Parathyroid adenoma (tissue), 2 donors: Measurements from ENCODE around the gene UBQLNL.

Source experiments
- H2AFZ ChIP-seq: fragments of 300-600 bp; sonication (generic); one replicate; pipeline ENCODE4 v1.7.0; 2017; ENCODE audit warnings: antibody characterized with exemption, mild to moderate bottlenecking
- H3K27ac ChIP-seq: fragments of 300-600 bp; sonication (generic); one replicate; pipeline ENCODE4 v1.7.0; 2017
- H3K27me3 ChIP-seq: fragments of 300-600 bp; sonication (generic); one replicate; pipeline ENCODE4 v1.7.0; 2017; ENCODE audit warnings: low read length; ENCODE audit not compliant: control insufficient read depth, insufficient read depth
- H3K36me3 ChIP-seq: fragments of 300-600 bp; sonication (generic); one replicate; pipeline ENCODE4 v1.7.0; 2017; ENCODE audit warnings: low read length; ENCODE audit not compliant: control insufficient read depth, insufficient read depth
- H3K4me1 ChIP-seq: fragments of 300-600 bp; sonication (generic); one replicate; pipeline ENCODE4 v1.7.0; 2017; ENCODE audit warnings: control low read depth
- H3K4me2 ChIP-seq: fragments of 300-600 bp; sonication (generic); one replicate; pipeline ENCODE4 v1.7.0; 2017; ENCODE audit warnings: low read length
- H3K4me3 ChIP-seq: fragments of 300-600 bp; sonication (generic); one replicate; pipeline ENCODE4 v1.7.0; 2017; ENCODE audit warnings: low read depth, low read length
- H3K79me2 ChIP-seq: fragments of 300-600 bp; sonication (generic); one replicate; pipeline ENCODE4 v1.7.0; 2017; ENCODE audit warnings: control low read depth
- H3K9ac ChIP-seq: fragments of 300-600 bp; sonication (generic); one replicate; pipeline ENCODE4 v1.7.0; 2017; ENCODE audit warnings: mild to moderate bottlenecking
- H3K9me3 ChIP-seq: fragments of 300-600 bp; sonication (generic); one replicate; pipeline ENCODE4 v1.7.0; 2017; ENCODE audit warnings: low read length; ENCODE audit not compliant: control insufficient read depth
- TF ChIP-seq, protein P1 (sequence below): fragments of 300-600 bp; sonication (generic); IDR thresholded peaks from one replicate; pipeline ENCODE4 v1.7.0; 2017; ENCODE audit warnings: antibody characterized with exemption, mild to moderate bottlenecking
- donor health status: primary hyperparathyroidism.

Gene UBQLNL

DNA sequence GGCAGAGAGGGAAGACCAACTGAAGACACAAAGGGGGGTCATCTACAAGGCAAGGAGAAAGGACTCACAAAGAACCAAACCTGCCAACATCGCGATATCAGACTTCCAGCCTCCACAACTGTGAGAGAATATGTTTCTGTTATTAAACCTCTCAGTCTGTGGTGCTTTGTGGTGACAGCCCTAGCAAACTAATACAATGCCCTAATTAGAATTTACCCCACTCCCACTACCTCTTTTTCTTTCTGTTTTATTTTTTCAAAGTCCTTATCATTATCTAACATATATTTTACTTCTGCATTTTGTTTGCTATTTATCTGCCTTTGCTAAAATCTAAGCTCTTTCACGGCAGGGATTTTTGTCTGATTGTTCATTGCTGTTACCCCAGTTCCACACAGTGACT is 30.5 kb downstream of the UBQLNL start:
- Histone ChIP-seq H3K79me2 (no peaks in the 10 kb centered on the region), H3K4me1 (no peaks in the 10 kb centered on the region), H3K36me3 (no peaks in the 10 kb centered on the region), H3K9ac (no peak overlapping the region), H3K27me3 (no peaks in the 10 kb centered on the region), H3K4me2 (no peak overlapping the region), H3K27ac (no peak overlapping the region), H2AFZ (no peak overlapping the region), H3K9me3 (no peaks in the 10 kb centered on the region), H3K4me3 (no peak overlapping the region)
- TF ChIP-seq, protein P1, sequence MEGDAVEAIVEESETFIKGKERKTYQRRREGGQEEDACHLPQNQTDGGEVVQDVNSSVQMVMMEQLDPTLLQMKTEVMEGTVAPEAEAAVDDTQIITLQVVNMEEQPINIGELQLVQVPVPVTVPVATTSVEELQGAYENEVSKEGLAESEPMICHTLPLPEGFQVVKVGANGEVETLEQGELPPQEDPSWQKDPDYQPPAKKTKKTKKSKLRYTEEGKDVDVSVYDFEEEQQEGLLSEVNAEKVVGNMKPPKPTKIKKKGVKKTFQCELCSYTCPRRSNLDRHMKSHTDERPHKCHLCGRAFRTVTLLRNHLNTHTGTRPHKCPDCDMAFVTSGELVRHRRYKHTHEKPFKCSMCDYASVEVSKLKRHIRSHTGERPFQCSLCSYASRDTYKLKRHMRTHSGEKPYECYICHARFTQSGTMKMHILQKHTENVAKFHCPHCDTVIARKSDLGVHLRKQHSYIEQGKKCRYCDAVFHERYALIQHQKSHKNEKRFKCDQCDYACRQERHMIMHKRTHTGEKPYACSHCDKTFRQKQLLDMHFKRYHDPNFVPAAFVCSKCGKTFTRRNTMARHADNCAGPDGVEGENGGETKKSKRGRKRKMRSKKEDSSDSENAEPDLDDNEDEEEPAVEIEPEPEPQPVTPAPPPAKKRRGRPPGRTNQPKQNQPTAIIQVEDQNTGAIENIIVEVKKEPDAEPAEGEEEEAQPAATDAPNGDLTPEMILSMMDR, result no peak

DNA sequence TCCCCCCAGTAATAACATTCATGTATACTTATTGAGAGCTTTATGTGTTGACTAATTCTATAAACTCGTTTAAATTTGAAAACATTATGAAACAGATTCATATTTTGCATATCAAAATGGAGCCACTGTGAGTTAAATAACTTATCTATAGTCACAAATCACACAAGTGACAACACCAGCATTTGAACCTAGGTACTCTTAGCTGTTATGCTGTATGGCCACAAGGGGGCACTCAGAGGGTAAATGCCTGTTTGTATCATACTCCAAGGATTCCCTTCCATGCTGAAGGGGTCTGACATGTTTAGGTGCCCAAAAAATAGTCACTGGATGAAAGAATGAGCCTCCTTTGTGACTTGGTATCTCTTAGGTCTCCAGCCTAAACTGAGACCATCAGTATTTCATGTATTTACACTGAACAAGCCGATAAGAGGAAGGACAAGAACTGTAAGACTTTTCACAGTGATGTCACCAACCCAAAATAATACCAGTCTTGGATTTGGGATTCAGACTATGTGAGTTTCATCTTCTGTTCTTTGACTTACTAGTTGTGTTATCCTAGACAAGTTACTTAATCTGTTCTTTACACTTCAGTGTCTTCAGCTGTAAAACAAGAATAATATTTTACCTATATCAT is 40.2 kb downstream of the UBQLNL start:
- Histone ChIP-seq H2AFZ (no peak overlapping the region), H3K4me2 (no peak overlapping the region), H3K4me3 (no peak overlapping the region), H3K79me2 (no peaks in the 10 kb centered on the region), H3K36me3 (no peaks in the 10 kb centered on the region), H3K9ac (no peak overlapping the region), H3K27me3 (no peaks in the 10 kb centered on the region), H3K9me3 (no peaks in the 10 kb centered on the region), H3K4me1 (no peaks in the 10 kb centered on the region), H3K27ac (no peak overlapping the region)
- TF ChIP-seq, protein P1, result peak; percentile 58

DNA sequence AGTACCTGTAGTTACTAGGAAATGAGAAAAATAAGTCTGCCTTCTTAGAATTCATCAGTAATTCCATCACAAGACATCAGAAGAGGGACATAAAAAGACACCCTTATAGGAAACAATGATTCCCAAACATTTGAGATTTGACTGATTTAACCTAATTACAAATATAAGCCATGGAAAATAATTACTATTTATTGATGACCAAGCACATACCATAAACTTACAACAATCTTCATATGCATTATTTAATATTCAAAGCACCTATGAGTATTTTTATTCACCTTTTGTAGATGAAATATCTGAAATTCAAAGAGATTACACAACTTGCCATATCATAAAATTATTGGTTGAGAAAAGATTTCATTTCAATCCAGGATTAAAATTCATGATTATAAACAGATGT is 42.6 kb downstream of the UBQLNL start:
- Histone ChIP-seq H3K4me2 (no peak overlapping the region), H3K4me1 (no peaks in the 10 kb centered on the region), H3K9ac (no peak overlapping the region), H3K36me3 (no peaks in the 10 kb centered on the region), H3K4me3 (no peak overlapping the region), H3K27ac (no peak overlapping the region), H2AFZ (no peak overlapping the region), H3K9me3 (no peaks in the 10 kb centered on the region), H3K27me3 (no peaks in the 10 kb centered on the region), H3K79me2 (no peaks in the 10 kb centered on the region)
- TF ChIP-seq, protein P1, result no peak

DNA sequence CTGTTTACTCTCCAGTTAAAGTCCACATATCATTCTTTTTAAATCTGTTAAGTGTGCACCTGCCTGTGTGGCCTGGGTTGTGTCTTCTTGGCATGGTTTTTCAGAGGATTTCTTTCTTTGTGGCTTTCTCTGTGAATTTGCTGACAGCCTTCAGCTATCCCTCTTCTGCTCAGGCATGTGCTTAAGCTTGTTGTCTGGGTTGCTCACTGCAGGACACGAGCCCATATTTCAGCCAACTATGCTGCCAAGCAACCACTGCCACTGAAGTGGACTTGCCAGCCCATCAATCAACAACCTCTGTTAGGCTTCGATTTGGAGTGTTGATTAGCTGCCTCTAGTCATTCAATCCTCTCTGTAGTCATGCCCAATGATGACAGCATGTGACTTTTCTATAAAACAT is 49.0 kb downstream of the UBQLNL start:
- Histone ChIP-seq H3K36me3 (no peaks in the 10 kb centered on the region), H3K4me2 (no peak overlapping the region), H3K9ac (no peak overlapping the region), H3K4me3 (no peak overlapping the region), H3K4me1 (no peaks in the 10 kb centered on the region), H3K79me2 (no peaks in the 10 kb centered on the region), H3K9me3 (no peaks in the 10 kb centered on the region), H2AFZ (no peak overlapping the region), H3K27me3 (no peaks in the 10 kb centered on the region), H3K27ac (no peak overlapping the region)
- TF ChIP-seq, protein P1, result no peak
